ENCODE results near the gene KIAA0232.
A peak's percentile ranks its signal among the peaks of the same experiment; 100 is the strongest.
"Not testable (repeated sequence)": the region's sequence is repeated elsewhere in the genome, so short reads cannot be mapped to it uniquely, and the experiment has no call there.

The KIAA0232 gene

DNA sequence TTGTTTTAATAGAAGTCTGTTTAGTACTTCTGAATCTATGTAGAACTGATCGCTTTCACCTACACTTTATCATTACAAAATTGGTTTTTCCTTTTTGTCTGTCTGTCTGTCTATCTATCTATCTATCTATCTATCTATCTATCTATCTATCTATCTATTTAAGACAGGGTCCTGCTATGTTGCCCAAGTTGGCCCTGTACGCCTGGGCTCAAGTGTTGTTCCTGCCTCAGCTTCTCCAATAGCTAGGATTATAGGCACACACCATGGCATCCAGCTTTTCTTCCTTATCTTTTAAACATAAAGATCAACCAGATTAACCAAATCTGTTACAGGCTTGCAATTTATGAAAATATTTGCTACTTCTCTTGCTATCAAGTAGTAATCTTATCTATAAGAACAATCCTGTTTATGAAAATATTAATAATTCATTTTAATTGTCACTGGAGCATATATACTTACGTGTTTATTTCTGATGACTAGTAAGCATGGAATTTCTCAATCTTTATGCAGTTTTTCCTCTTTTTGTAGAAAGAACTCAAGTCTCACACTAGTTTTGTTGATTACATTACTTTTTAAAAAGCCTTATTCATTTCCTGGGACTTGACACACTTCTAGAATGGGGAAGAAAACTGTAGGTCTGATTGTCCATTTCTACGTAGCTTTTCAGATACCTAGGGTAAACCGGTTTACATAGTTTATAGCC is 24.5 kb downstream of the KIAA0232 start:
- no peak for DNase-seq (ENCODE audit: low read depth, low spot score)

DNA sequence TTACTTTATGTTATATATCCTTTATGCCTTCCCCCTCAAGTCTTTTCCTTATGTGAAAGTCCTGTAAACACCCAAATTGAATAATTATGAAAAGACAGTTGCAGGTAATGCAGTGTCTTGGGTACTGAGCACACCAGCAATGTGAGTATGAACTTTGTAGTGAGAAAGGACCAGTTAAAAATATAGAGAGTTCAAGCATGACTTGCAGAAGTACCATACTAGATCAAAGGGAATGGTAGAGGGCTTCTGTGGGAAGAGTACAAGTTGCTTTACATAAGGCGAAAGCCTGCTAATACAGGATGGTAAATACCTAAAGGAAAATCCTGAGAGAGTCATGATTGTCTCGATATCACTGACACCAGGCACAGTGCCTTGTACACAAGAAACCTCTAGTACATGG is 25.7 kb downstream of the KIAA0232 start:
- DNase-seq (ENCODE audit: low read depth, low spot score) = no peak

DNA sequence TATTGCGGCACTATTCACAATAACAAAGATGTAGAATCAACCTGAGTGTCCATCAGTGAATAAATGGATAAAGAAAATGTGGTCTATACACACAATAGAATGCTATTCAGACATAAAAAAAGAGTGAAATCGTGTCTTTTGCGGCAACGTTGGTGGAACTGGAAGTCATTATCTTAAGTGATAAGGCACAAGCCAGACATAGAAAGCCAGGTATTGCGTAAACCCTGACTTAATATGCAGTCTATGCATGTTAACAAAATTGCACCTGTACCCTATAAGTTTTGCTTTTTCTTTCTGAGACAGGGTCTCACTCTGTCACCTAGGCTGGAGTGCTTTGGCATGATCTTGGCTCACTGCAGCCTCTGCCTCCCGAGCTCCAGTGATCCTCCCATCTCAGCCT is 28.6 kb downstream of the KIAA0232 start:
- no peak for DNase-seq (ENCODE audit: low read depth, low spot score)

DNA sequence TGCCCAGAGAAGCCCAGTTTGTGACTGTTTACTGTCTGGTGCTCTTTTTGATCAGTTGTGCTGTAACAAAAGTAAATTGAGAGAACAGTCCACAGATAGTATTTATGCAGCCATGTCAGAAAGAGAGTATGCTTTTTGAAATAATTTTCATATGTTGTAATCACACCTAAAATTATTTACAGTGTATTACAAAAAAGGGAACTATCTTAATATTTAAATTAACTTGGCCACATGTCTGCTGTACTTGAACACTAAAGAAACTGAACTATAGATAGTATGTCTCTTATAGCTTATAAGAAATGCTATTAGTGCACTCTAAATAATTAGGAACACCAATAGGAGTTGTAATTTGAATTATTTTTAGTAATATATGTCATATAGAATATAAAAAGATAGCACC is 30.2 kb downstream of the KIAA0232 start:
- DNase-seq (ENCODE audit: low read depth, low spot score) = no peak

DNA sequence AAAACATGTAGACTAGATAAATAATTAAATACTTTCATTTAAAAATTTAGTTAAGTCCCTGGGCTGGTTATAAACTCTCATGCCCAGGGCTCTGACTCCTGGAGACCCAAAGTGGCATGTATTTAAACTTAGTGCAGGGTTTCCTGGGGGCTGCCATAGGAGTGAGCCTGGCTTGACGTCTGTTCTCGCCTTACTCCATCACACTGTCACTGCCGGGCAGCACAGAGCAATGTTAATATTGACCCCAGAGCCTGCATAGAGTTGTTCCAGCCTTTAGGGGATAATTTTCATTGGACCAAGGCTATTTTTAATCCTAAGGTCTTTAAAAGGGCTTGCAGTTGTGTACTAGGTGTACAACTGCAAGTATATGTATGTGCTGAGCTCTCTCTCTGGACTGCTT is 31.2 kb downstream of the KIAA0232 start:
- DNase-seq (ENCODE audit: low read depth, low spot score) = no peak

DNA sequence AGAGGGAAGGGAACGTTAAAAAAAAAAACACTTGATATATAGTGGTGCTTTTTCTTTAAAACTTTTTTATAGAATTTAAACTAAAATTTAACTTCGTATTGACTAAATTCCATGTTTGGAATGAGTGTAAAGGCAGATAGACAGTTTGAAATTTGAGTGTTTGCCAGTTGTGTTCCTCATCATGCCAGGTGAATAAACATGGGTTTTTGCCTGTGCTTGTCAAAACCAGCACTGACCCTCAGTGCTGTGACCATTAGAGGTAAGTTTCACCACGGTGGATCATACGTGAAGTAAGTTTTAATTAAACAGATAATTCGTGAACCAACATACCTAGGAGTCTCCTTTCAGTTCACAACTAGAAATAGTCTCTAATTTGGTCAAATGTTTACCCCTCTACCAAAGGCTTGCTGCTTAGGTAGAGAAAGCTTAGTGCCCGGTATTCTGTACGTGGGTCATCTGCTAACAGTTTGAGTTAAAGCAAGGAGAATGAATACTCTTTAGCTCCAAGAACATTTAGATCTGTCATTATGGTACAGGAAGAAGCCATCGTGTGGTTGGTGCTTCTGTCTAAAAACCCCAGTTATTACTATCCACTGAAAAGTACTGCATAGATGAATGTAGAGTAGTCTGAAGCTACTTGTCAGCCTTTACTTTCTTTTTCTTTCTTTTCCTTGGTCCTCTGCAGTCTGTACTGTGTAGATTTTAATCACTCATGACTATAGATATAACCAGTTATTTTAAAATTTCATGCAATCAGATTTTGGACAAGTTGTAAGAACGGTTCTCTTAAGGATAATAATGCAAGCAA is 32.7 kb downstream of the KIAA0232 start:
- DNase-seq (ENCODE audit: low read depth, low spot score) = no peak

DNA sequence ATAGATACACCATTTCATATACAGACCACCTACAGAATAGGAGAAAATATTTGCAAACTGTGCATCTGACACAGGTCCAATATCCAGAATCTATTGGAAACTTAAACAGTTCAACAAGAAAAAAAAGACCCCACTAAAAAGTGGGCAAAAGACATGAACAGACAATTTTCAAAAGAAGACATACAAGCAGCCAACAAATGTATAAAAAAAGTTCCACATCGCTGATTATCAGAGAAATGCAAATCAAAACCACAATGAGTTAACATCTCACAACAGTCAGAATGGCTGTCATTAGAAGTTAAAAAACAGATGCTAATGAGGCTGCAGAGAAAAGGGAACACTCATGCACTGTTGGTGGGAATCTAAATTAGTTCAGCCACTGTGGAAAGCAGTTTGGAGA is 36.8 kb downstream of the KIAA0232 start:
- peak; percentile 15 for DNase-seq (ENCODE audit: low read depth, low spot score)

DNA sequence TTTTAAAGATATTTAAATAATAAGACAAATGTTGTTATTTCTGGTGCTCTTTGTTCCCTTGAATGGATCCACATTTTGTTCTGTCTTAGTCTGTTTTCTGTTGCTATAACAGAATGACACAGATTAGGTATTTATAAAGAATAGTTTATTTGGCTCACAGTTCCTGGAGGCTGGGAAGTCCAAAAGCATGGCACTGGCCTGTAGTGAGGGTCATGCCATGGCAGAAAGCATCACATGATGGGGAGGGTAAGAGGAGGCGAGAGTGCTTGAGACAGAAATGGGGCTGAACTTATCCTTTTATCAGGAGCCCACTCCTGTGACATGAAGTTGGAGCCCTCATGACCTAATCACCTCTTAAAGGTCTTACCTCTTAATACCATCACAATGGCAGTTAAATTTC is 38.2 kb downstream of the KIAA0232 start:
- no peak for DNase-seq (ENCODE audit: low read depth, low spot score)

DNA sequence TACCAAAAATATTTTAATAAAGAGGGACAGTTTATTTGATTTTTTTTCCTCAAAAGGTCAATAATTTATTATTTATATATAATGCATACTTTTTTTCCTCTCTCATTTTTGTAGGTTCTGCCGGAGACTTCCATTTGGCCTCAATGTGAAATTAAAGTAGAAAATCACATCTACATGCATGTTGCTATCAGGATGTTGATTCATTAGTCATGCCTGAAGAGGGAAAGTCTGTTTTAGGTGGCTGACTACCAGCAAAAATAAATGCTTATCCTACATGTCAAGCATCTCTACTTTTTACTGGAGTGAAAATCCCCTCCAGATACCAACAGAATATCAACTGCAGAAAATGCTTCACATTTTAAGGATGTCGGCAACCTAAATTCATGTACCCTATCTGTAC is 41.5 kb downstream of the KIAA0232 start:
- DNase-seq (ENCODE audit: low read depth, low spot score) = no peak

DNA sequence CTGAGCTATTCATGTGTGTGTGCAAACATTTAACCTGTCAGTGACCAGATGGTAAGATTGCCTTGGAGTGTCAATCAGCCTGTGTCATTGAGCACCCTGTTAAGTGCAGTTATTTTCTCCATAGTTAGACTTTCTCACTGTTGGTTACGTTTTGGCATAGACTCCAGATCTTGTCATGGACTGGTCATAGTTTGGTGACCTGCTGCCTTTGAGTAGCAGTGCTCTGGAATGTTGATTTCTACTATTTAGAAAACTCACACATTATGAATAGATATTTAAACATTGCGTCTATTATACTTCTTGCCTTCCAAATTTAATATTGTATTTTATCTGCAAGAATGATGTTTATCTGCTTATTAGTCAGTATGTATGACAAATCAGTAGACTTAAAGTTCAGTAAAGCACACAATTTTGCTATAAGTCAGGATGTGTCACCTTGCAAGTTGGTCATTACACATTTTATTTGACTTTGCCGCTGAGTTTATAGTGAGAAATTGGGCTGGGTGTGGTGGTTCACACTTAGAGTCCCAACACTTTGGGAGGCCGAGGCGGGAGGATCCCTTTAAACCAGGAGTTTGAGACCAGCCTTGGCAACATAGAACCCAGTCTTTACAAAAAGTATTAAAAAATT is 42.4 kb downstream of the KIAA0232 start:
- DNase-seq (ENCODE audit: low read depth, low spot score) = no peak

DNA sequence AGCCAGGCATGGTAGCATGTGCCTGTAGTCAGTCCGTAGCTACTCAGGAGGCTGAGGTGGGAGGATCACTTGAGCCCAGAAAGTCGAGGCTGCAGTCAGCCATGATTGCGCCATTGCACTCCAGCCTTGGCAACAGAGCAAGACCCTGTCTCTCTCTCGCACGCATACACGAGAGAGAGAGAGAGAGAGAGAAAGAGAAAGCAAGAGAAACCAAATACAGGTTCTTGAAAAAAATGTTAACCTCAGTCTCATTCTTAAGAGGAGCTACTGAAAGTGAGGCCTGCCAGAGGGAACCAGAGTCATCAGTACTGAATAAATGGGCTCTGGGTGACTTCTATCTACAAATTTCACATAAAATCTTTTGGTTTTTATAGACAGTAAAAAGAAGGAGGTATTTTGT is 42.9 kb downstream of the KIAA0232 start:
- no peak for DNase-seq (ENCODE audit: low read depth, low spot score)

DNA sequence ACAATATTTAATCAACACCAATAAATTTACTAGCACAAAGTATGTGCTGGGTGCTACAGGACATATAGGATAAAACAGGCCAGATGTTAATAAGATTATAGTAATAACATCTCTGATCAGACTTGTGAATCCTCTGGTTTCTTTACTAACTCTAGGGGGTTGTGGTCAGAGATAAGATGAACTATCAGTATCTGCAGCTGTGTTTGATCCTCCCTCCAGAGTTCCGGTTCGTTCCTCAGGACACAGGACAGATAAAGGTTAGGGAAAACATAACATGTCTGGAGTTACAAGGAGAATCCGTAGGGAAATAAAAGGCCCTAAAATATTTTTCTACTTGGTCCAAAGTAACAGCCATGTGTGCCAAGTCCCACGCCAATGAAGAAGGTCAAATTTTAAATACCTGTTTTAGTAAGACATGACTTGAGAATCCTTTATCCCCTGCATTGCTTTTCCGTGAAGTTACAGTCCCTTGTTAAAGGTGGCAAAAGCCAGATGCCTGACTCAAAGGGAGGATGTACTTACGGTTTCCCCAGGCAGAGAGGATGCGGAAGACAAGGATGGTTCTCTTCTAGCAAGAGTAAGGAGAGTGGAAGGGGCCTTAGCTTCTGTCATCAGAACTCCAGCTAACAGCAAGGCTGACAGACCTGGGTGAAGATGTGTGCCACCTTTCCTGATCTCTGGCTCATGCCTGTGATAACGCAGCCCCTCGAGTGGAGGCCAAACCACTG is 44.4 kb downstream of the KIAA0232 start:
- DNase-seq (ENCODE audit: low read depth, low spot score) = no peak

DNA sequence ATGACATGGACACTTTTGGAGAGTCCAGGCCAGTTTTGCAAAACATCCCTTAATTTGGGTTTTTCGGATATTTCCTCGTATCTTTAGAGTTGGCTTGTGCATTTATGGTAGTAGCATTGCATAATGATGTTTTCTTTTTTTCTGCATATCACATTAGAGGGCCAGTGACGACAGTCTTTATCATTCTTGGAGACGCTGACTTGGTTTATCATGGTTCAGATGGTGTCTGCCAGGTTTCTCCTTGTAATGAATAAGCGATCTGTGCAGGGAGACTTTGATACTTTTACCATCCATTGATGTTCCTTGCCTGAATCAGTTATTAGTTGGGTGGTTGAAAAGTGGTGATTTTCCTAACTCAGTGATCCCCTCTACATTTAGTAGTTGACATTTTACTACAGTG is 46.6 kb downstream of the KIAA0232 start:
- DNase-seq (ENCODE audit: low read depth, low spot score) = no peak

DNA sequence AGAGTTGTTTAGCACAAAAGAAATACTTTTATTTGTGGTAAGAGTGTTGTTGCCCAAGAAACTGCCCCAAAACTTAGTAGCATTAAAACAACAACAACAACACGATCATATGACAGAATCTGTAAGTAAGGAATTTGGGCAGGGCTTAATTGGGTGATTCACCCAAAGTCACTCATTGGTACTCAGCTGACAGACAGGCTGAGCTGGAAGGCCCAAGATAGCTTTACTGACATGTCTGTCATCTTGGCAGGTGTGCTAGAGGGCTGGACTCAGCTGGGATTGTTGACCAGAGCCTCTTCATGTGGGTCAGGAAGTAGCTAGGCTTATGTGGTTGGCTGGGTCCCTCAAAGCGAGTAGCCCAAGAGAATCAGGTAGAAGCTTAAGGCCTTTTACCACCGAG is 52.3 kb downstream of the KIAA0232 start:
- DNase-seq (ENCODE audit: low read depth, low spot score) = peak; percentile 53

DNA sequence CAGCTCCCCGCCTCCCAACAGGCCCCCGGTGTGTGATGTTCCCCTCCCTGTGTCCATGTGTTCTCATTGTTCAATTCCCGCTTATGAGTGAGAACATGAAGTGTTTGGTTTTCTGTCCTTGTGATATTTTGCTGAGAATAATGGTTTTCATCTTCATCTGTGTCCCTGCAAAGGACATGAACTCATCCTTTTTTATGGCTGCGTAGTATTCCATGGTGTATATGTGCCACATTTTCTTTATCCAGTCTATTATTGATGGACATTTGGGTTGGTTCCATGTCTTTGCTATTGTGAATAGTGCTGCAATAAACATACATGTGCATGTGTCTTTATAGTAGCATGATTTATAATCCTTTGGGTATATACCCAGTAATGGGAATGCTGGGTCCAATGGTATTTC is 53.1 kb downstream of the KIAA0232 start:
- DNase-seq (ENCODE audit: low read depth, low spot score) = not testable (repeated sequence)

DNA sequence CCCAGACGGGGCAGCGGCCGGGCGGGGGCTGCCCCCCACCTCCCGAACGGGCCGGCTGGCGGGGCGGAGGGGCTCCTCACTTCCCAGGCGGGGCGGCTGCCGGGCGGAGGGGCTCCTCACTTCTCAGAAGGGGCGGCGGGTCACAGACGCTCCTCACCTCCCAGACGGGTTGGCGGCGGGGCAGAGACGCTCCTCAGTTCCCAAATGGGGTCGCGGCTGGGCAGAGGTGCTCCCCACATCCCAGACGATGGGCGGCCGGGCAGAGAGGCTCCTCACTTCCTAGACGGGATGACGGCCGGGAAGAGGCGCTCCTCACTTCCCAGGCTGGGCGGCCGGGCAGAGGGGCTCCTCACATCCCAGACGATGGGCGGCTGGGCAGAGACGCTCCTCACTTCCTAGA is 54.6 kb downstream of the KIAA0232 start:
- not testable (repeated sequence) for DNase-seq (ENCODE audit: low read depth, low spot score)

DNA sequence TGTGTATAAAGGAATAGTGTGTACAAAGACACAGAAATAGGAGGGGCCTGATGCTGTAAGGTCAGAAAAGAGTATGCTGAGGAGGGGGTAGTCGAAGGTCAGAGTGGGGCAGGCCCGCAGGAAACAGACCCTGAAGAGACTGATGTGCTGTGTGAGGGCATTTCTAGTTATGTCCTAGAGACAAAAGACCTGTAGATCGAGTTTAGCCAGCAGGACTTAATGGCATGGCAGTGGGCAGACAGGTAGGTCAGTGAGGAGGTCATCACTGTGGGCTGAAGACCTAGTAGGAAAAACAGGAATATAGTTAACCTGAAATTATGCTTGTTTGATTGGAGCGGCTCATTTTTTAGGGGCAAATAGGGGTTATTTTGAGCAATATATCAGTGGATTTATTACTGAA is 57.1 kb downstream of the KIAA0232 start:
- DNase-seq (ENCODE audit: low read depth, low spot score) = no peak

DNA sequence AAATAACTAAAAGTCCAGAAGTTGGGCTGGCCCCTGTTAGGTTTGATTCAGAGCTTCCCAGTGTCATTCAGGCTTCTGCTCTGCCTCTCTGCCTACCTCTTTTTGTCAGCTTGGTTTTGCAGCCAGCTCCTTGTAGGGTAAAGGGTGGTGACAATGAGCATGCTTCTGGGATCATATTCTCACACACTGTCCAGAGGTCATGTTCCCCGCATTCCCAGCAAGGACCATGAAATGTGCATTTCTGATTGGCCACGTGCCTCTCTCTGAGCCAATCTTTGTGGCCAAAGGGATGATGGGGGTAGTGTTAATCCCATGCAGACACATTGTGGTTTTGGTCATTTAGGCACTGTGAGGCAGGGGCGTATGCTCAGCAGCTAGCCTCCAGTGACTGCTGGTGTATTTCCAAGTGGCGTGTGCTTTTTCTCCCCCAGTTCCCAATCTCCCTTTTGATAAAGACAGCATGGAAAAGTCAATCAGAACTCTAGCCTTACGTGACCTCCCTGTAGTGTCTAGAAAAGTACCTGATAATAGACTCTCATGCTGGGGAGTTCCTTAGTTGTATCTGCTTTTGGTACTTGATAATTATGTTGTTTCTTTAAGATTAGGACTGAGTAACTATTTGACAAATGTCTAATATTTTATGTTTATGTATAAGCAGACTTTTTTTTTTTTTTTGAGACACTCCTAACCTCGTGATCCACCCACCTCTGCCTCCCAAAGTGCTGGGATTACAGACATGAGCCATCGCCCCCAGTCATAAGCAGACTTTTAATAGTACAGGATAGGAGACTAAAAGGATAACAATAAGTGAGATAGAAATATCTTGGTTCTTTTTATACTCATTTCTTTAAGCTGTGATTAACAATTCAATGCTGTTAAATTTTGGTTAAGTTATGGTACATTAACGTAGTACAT is 57.8 kb downstream of the KIAA0232 start:
- peak; percentile 59 for DNase-seq (ENCODE audit: low read depth, low spot score)

DNA sequence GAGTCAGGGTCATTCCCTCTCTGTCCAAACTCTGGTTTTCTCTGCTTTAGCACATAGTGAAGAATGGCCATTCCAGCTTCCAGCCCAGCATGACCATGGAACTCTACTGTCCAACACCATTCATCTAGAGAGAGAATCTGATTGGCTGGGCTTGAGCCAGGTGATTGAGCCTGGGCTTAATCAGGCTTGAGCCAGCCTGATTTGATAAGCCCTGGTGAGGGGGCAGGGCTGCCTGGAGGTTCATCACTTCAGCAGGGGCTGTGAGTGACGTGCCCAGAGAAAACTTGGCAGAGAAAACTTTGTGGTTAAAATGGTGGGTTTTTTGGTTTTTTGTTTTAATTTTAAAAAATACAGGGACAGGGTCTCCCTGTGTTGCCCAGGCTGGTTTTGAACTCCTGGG is 62.5 kb downstream of the KIAA0232 start:
- DNase-seq (ENCODE audit: low read depth, low spot score) = no peak

DNA sequence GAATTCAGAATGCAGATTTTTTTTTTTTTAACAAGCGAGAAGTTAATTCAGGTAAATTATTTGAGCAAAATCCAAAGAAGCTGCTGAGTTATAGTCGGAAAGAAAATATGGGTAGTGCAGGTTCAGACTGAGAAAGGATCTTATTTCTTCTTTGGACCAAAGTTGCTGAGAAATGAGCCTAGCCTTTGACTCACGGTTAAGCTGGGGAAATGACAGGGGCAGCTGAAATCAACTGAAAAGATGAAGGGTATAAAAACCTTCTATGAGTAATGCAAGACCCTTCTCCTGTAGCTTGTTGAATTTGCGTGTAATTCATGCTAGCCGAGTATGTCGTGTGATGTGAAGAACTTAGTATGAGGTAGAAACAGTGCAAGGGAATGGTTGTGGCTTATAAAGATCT is 63.0 kb downstream of the KIAA0232 start:
- no peak for DNase-seq (ENCODE audit: low read depth, low spot score)

DNA sequence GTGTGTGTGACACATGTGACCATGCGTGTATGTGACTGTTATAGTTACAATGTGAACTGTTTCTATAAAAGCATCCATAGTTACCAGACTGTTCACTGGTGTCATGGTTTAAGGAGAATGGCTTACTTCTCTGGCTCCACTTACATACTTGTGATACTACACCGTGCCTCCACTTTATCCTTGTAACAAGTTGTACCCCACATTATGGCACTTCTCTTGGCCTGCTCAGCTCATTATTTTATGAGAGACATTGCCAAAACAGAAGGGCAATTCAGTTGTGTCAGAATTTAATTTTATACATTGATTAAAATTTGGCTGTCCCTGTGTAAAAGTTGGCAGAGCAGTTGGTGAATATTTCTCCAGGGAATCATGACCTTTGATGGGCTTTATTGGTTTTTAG is 64.7 kb downstream of the KIAA0232 start:
- no peak for DNase-seq (ENCODE audit: low read depth, low spot score)
